Fibroblast of gingiva (primary cell): ENCODE results near the gene CCL24.
A peak's percentile ranks its signal among the peaks of the same experiment; 100 is the strongest.
"Not testable (repeated sequence)": the region's sequence is repeated elsewhere in the genome, so short reads cannot be mapped to it uniquely, and the experiment has no call there.

Experiments
- DNase-seq: peaks from one replicate; pipeline ENCODE4 v3.0.0-alpha.2; 2011; ENCODE audit warnings: low read depth

Gene CCL24

GRCh38 chr7:75780647-75781273 is 32.8 kb downstream of the CCL24 start:
- DNase-seq: not testable (repeated sequence)

- not testable (repeated sequence) for DNase-seq
These were observed 34.1 kb downstream of the CCL24 start for GRCh38 chr7:75779516-75779915.

DNA sequence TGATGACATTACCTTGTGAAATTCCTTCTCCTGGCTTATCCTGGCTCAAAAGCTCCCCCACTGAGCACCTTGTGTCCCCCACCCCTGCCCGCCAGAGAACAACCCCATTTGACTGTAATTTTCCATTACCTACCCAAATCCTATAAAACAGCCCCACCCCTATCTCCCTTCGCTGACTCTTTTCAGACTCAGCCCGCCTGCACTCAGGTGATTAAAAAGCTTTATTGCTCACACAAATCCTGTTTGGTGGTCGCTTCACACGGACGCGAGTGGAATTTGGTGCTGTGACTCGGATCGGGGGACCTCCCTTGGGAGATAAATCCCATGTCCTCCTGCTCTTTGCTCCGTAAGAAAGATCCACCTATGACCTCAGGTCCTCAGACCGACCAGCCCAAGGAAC is 34.6 kb downstream of the CCL24 start:
- not testable (repeated sequence) for DNase-seq

GRCh38 chr7:75776295-75776971 is 37.2 kb downstream of the CCL24 start:
- DNase-seq: peak; percentile 77

GRCh38 chr7:75773958-75774357 is 39.6 kb downstream of the CCL24 start:
- not testable (repeated sequence) for DNase-seq

- peak; percentile 78 for DNase-seq
These were observed 41.2 kb downstream of the CCL24 start, which contains the start of gene CCL26 for GRCh38 chr7:75772081-75773077. TSS of gene CCL26 (minus strand) at chr7:75772211. CDS start at chr7:75772176, 35 bp downstream.

GRCh38 chr7:75771224-75771623 is 42.4 kb downstream of the CCL24 start:
- DNase-seq: peak; percentile 44

DNA sequence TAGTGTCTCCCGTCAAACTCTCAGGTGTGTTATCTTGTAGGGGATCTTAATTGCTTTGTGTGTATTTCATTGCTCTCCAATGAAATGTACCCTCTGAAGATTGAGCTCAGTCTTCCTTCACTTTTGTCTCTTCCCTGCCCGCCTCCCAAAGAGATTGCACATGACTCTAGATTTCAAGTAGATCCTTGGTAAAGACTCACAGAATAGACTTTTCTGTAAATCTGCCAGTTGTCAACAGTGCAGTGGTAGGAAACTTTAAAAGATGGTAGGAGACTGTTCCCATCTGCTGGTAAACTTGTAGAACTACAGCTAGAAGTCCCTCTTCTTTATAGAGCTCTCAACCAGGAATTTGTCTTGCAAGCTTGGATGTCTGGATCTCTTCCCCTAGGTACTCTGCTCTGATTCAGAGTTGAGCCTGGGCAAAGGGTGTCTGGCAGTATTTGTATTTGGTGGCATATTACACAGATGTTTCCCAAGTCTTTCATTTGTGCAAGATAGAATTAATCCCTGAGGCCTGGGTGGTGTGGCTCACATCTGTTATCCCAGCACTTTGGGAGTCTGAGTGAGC is 51.2 kb downstream of the CCL24 start:
- peak; percentile 69 for DNase-seq

DNA sequence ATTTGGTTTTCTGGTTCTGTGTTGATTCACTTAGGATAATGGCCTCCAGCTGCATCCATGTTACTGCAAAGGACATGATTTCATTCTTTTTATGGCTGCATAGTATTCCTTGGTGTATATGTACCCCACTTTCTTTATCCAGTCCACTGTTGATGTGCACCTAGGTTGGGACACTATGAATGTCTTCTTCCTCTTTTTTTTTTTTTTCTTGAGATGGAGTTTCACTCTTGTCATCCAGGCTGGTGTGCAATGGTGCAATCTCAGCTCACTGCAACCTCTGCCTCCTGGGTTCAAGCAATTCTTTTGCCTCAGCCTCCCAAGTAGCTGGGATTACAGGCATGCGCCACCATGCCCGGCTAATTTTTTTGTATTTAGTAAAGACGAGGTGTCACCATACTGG is 51.8 kb downstream of the CCL24 start:
- not testable (repeated sequence) for DNase-seq
